BE2C (cell line): ENCODE measurements around the gene TTI1. TPM values are rescaled to one million over a fixed set of nuclear protein-coding genes. Genes with fewer than 3 reads are reported as not detected.
A peak's percentile ranks its signal among the peaks of the same experiment; 100 is the strongest.

Experiments
- DNase-seq: peaks from one replicate; pipeline ENCODE4 v3.0.0-alpha.2; 2020
- H3K27me3 ChIP-seq: fragments of 250-450 bp; sonication (Bioruptor Pico); 2 replicates; pipeline ENCODE4 v1.5.1; 2020; ENCODE audit warnings: mild to moderate bottlenecking
- H3K36me3 ChIP-seq: fragments of 250-450 bp; sonication (Bioruptor Pico); 2 replicates; pipeline ENCODE4 v1.5.1; 2020; ENCODE audit warnings: mild to moderate bottlenecking
- H3K4me1 ChIP-seq: fragments of 250-450 bp; sonication (Bioruptor Pico); 2 replicates; pipeline ENCODE4 v1.5.1; 2020
- H3K4me3 ChIP-seq: 2 replicates; pipeline ENCODE4 v1.5.1; 2011; ENCODE audit warnings: low read depth, low read length
- H3K9me3 ChIP-seq: fragments of 250-450 bp; sonication (Bioruptor Pico); 2 replicates; pipeline ENCODE4 v1.5.1; 2020
- polyA plus RNA-seq: library from polyadenylated mRNA; unstranded; fragments of >200 nt; gene quantifications from one replicate; pipeline ENCODE4 v1.2.1, GENCODE V29; 2012; ENCODE audit warnings: low read depth, missing spikeins; ENCODE audit not compliant: insufficient read length, insufficient read depth
- TF ChIP-seq, protein P1 (sequence below): IDR thresholded peaks from 2 replicates; pipeline ENCODE4 v1.5.1; 2012; ENCODE audit warnings: mild to moderate bottlenecking, low read depth, low read length

The TTI1 gene
- polyA plus RNA-seq: 17.8 TPM

DNA sequence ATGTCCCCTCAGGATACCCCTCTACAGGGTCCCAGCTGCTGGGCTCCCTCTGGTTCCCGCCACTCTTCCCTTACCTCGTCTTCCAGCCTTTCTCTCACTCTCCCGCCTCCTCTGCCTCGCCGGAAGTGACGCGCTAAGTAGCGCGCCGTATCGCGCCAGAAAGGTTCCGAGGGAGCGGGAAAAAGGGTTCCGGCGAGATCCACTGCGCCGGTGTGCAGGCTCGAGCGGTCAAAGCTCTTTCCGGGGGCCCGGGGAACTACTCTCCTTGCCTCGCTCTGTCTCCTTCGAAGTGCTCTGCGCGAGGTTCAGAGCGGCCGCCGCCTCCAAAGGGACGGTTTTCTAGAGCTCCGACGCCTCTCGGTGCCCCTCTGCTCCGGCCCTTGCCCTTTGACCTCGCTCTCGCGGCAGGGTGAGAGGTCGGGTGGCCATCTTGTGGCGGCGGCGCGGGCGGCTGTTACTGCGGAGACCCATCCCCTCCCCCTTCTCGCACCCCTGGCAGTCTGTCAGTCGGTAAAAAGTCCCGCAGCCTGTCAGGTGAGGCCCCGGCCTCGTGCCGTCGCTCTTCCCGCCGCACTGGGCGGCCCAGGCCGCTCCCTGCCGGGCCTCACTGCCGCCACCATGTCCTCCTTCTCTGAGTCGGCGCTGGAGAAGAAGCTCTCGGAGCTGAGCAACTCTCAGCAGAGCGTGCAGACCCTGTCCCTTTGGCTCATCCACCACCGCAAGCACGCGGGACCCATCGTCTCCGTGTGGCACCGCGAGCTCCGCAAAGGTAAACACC lies at the start of gene TTI1, which contains the start of gene RPRD1B:
TTI1 (minus strand) TSS at position 127 of the 778 bp plus-strand sequence. CDS start 19,640 bp downstream, outside the sequence.
RPRD1B (plus strand) TSS at position 417 of the 778 bp plus-strand sequence; CDS start at position 619, 202 bp downstream.
- peak; percentile 91 for DNase-seq
- H3K4me1 ChIP-seq: no peaks in the 10 kb centered on the region; the same call in 1 of the 2 replicates
- H3K27me3 ChIP-seq: no peaks in the 10 kb centered on the region
- H3K36me3 ChIP-seq: peaks cover 23% of the 10 kb centered on the region
- TF ChIP-seq, protein P1, sequence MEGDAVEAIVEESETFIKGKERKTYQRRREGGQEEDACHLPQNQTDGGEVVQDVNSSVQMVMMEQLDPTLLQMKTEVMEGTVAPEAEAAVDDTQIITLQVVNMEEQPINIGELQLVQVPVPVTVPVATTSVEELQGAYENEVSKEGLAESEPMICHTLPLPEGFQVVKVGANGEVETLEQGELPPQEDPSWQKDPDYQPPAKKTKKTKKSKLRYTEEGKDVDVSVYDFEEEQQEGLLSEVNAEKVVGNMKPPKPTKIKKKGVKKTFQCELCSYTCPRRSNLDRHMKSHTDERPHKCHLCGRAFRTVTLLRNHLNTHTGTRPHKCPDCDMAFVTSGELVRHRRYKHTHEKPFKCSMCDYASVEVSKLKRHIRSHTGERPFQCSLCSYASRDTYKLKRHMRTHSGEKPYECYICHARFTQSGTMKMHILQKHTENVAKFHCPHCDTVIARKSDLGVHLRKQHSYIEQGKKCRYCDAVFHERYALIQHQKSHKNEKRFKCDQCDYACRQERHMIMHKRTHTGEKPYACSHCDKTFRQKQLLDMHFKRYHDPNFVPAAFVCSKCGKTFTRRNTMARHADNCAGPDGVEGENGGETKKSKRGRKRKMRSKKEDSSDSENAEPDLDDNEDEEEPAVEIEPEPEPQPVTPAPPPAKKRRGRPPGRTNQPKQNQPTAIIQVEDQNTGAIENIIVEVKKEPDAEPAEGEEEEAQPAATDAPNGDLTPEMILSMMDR: no peak
- H3K4me3 ChIP-seq: peak within 1 kb of the TSS; percentile 98
- H3K9me3 ChIP-seq: no peaks in the 10 kb centered on the region

DNA sequence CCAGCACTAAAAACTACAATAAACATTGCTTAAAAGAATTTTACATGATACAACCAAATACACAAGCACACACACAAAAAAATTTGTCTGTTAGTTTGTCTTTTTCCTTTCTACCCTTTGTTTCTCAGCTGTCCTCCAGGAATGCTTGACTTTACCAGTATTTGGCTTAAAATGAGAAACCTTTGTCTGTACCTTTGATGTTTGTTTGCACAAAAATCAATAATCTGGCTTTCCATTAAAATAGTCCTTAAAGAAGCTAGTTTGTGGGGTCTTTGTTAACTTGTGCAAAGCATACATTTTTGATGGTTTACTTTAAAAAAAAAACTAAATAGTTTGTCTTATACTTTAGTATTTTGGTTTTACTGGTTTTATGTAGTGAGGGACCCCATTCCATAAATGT lies 49.6 kb upstream of the TTI1 start:
- TF ChIP-seq, protein P1: no peak
- Histone ChIP-seq H3K36me3 (peaks cover 24% of the 10 kb centered on the region), H3K27me3 (no peaks in the 10 kb centered on the region), H3K9me3 (no peaks in the 10 kb centered on the region), H3K4me1 (no peaks in the 10 kb centered on the region), H3K4me3 (no peak overlapping the region)
- no peak for DNase-seq

DNA sequence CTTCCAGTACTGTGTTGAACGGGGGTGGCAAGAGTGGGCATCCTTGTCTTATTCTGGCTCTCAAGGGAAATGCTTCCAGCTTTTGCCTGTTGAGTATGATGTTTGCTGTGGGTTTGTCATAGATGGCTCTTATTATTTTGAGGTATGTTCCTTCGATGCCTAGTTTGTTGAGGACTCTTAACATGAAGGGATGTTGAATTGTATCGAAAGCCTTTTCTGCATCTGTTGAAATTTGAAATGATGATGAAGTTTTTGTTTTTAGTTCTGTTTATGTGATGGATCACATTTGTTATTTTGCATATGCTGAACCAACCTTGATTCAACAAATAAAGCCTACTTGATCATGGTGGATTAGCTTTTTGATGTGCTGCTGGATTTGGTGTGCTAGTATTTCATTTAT lies 48.3 kb upstream of the TTI1 start:
- H3K4me3 ChIP-seq: no peak overlapping the region
- no peaks in the 10 kb centered on the region for H3K4me1 ChIP-seq
- DNase-seq: no peak
- TF ChIP-seq, protein P1: no peak
- no peaks in the 10 kb centered on the region for H3K9me3 ChIP-seq
- H3K27me3 ChIP-seq: no peaks in the 10 kb centered on the region
- H3K36me3 ChIP-seq: peaks cover 29% of the 10 kb centered on the region

DNA sequence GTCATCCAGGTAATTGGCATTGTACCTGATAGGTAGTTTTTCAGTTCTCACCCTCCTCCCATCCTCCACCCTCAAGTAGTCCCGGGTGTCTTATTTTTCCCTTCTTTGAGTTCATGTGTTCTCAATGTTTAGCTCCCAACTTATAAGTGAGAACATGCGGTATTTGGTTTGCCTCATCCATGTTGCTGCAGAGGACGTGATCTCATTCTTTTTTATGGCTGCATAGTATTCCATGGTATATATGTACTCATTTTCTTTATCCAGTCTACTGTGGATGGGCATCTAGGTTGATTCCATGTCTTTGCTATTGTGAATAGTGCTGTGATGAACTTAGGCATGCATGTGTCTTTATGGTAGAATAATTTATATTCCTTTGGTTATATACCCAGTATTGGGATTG lies 46.1 kb upstream of the TTI1 start:
- no peak for DNase-seq
- H3K36me3 ChIP-seq: peaks cover 39% of the 10 kb centered on the region
- TF ChIP-seq, protein P1: no peak

DNA sequence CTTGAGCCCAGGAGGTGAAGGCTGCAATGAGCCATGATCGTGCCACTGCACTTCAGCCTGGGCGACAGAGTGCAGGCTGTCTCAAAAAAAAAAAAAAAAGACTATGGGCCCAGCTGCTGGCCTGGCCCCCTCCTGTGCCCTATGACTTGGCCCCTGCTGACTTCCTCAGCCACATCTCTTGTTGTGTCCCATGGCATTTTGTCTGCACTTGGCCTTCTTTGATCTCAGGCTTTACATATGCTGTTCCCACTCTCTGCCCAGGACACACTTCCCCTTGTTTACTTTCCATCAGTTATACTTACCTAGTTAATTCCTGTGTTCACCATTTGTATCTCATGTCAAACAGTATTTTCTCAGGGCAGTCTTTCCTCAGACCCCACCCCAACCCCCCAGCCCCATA lies 44.8 kb upstream of the TTI1 start:
- TF ChIP-seq, protein P1: no peak
- Histone ChIP-seq H3K36me3 (peaks cover 52% of the 10 kb centered on the region), H3K9me3 (peaks cover 2% of the 10 kb centered on the region), H3K4me1 (no peaks in the 10 kb centered on the region), H3K27me3 (no peaks in the 10 kb centered on the region), H3K4me3 (no peak overlapping the region)
- no peak for DNase-seq

More for the DNA sequence above, 46.1 kb upstream of the TTI1 start:
- H3K4me1 ChIP-seq: no peaks in the 10 kb centered on the region
- H3K27me3 ChIP-seq: no peaks in the 10 kb centered on the region
- H3K4me3 ChIP-seq: no peak overlapping the region
- H3K9me3 ChIP-seq: no peaks in the 10 kb centered on the region

DNA sequence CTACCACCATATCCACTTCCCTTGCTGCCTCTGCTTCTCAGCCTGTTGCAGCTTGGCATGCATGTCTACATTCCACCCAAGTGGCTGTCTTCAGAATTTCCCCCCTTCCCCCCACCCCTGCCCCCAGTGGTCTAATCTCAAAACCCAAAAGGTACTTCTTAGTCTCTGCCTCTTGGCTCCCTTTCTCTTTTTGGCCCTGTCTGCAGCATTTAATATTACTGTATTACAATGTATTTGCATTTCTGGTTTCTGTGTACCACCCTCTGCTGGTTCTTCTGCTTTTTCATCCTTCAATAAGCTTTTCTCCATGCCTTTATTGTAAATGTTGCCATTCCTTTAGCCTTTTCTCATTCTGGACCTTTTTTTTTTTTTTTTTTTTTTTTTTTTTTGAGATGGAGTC lies 43.3 kb upstream of the TTI1 start:
- no peak for DNase-seq
- no peaks in the 10 kb centered on the region for H3K27me3 ChIP-seq
- peaks cover 4% of the 10 kb centered on the region for H3K9me3 ChIP-seq
- H3K4me3 ChIP-seq: no peak overlapping the region
- H3K36me3 ChIP-seq: peaks cover 67% of the 10 kb centered on the region
- TF ChIP-seq, protein P1: no peak
- no peaks in the 10 kb centered on the region for H3K4me1 ChIP-seq
